ENCODE results near the gene SLAMF9. TPM values are rescaled to one million over a fixed set of nuclear protein-coding genes. Genes with fewer than 3 reads are reported as not detected.

The SLAMF9 gene
- total RNA-seq, 1 donor from 2014 or later = not detected

- Mint-ChIP-seq H3K27me3 (ENCODE audit: unreplicated experiment) (no peaks in the 10 kb centered on the region), H3K27ac (ENCODE audit: unreplicated experiment) (peak overlapping the region; percentile 100), H3K4me1 (ENCODE audit: unreplicated experiment) (peaks cover 67% of the 10 kb centered on the region), H3K4me3 (ENCODE audit: unreplicated experiment) (peak overlapping the region; percentile 83), H3K9me3 (ENCODE audit: unreplicated experiment) (no peaks in the 10 kb centered on the region), H3K36me3 (ENCODE audit: unreplicated experiment) (peaks cover 23% of the 10 kb centered on the region)
- DNase-seq (ENCODE audit: extremely low spot score, unreplicated experiment) = no peak
- no peak for TF ChIP-seq CTCF (IDR thresholded peaks at IDR 0.05)
These were observed 31.4 kb downstream of the SLAMF9 start for GRCh38 chr1:159922511-159923202.

GRCh38 chr1:159921700-159922504 lies 32.1 kb downstream of the SLAMF9 start:
- Mint-ChIP-seq H3K27me3 (ENCODE audit: unreplicated experiment) (no peaks in the 10 kb centered on the region), H3K9me3 (ENCODE audit: unreplicated experiment) (no peaks in the 10 kb centered on the region), H3K27ac (ENCODE audit: unreplicated experiment) (peak overlapping the region; percentile 100), H3K36me3 (ENCODE audit: unreplicated experiment) (peaks cover 26% of the 10 kb centered on the region), H3K4me1 (ENCODE audit: unreplicated experiment) (peaks cover 74% of the 10 kb centered on the region), H3K4me3 (ENCODE audit: unreplicated experiment) (peak overlapping the region; percentile 50)
- no peak for TF ChIP-seq CTCF (IDR thresholded peaks at IDR 0.05)
- no peak for DNase-seq (ENCODE audit: extremely low spot score, unreplicated experiment)

GRCh38 chr1:159921251-159921650 lies 32.8 kb downstream of the SLAMF9 start:
- no peaks in the 10 kb centered on the region for H3K9me3 Mint-ChIP-seq (ENCODE audit: unreplicated experiment)
- no peaks in the 10 kb centered on the region for H3K27me3 Mint-ChIP-seq (ENCODE audit: unreplicated experiment)
- H3K27ac Mint-ChIP-seq (ENCODE audit: unreplicated experiment) = peak overlapping the region; percentile 100
- H3K4me3 Mint-ChIP-seq (ENCODE audit: unreplicated experiment) = no peak overlapping the region
- peaks cover 27% of the 10 kb centered on the region for H3K36me3 Mint-ChIP-seq (ENCODE audit: unreplicated experiment)
- peaks cover 79% of the 10 kb centered on the region for H3K4me1 Mint-ChIP-seq (ENCODE audit: unreplicated experiment)
- TF ChIP-seq CTCF (IDR thresholded peaks at IDR 0.05) = no peak
- no peak for DNase-seq (ENCODE audit: extremely low spot score, unreplicated experiment)

GRCh38 chr1:159920651-159921050 lies 33.4 kb downstream of the SLAMF9 start:
- no peaks in the 10 kb centered on the region for H3K27me3 Mint-ChIP-seq (ENCODE audit: unreplicated experiment)
- DNase-seq (ENCODE audit: extremely low spot score, unreplicated experiment) = no peak
- H3K36me3 Mint-ChIP-seq (ENCODE audit: unreplicated experiment) = peaks cover 27% of the 10 kb centered on the region
- no peaks in the 10 kb centered on the region for H3K9me3 Mint-ChIP-seq (ENCODE audit: unreplicated experiment)
- H3K27ac Mint-ChIP-seq (ENCODE audit: unreplicated experiment) = peak overlapping the region; percentile 100
- TF ChIP-seq CTCF (IDR thresholded peaks at IDR 0.05) = no peak
- no peak overlapping the region for H3K4me3 Mint-ChIP-seq (ENCODE audit: unreplicated experiment)
- H3K4me1 Mint-ChIP-seq (ENCODE audit: unreplicated experiment) = peaks cover 78% of the 10 kb centered on the region

- TF ChIP-seq CTCF (IDR thresholded peaks at IDR 0.05) = no peak
- no peak overlapping the region for H3K4me3 Mint-ChIP-seq (ENCODE audit: unreplicated experiment)
- DNase-seq (ENCODE audit: extremely low spot score, unreplicated experiment) = no peak
- no peaks in the 10 kb centered on the region for H3K27me3 Mint-ChIP-seq (ENCODE audit: unreplicated experiment)
- peaks cover 76% of the 10 kb centered on the region for H3K4me1 Mint-ChIP-seq (ENCODE audit: unreplicated experiment)
- peaks cover 27% of the 10 kb centered on the region for H3K36me3 Mint-ChIP-seq (ENCODE audit: unreplicated experiment)
- no peaks in the 10 kb centered on the region for H3K9me3 Mint-ChIP-seq (ENCODE audit: unreplicated experiment)
- H3K27ac Mint-ChIP-seq (ENCODE audit: unreplicated experiment) = peak overlapping the region; percentile 29
These were observed 33.8 kb downstream of the SLAMF9 start for GRCh38 chr1:159920202-159920601.
